Ishikawa (cell line): ENCODE results near the gene PRIMPOL.

Experiments
- CEBPB ChIP-seq: IDR thresholded peaks from 2 replicates; pipeline ENCODE4 v1.6.1; 2012
- EP300 ChIP-seq: IDR thresholded peaks from 2 replicates; pipeline ENCODE4 v1.6.1; 2012; ENCODE audit warnings: borderline replicate concordance
- RAD21 ChIP-seq: IDR thresholded peaks from 2 replicates; pipeline ENCODE4 v1.6.1; 2012; ENCODE audit warnings: low read depth
- USF1 ChIP-seq: IDR thresholded peaks from 2 replicates; pipeline ENCODE4 v1.6.1; 2012
- TF ChIP-seq, protein P1 (sequence below): IDR thresholded peaks from 2 replicates; pipeline ENCODE4 v1.6.1; 2012; ENCODE audit warnings: low read depth, mild to moderate bottlenecking

- TF ChIP-seq CEBPB (no peak), EP300 (no peak), USF1 (no peak), RAD21 (no peak)
- TF ChIP-seq, protein P1, sequence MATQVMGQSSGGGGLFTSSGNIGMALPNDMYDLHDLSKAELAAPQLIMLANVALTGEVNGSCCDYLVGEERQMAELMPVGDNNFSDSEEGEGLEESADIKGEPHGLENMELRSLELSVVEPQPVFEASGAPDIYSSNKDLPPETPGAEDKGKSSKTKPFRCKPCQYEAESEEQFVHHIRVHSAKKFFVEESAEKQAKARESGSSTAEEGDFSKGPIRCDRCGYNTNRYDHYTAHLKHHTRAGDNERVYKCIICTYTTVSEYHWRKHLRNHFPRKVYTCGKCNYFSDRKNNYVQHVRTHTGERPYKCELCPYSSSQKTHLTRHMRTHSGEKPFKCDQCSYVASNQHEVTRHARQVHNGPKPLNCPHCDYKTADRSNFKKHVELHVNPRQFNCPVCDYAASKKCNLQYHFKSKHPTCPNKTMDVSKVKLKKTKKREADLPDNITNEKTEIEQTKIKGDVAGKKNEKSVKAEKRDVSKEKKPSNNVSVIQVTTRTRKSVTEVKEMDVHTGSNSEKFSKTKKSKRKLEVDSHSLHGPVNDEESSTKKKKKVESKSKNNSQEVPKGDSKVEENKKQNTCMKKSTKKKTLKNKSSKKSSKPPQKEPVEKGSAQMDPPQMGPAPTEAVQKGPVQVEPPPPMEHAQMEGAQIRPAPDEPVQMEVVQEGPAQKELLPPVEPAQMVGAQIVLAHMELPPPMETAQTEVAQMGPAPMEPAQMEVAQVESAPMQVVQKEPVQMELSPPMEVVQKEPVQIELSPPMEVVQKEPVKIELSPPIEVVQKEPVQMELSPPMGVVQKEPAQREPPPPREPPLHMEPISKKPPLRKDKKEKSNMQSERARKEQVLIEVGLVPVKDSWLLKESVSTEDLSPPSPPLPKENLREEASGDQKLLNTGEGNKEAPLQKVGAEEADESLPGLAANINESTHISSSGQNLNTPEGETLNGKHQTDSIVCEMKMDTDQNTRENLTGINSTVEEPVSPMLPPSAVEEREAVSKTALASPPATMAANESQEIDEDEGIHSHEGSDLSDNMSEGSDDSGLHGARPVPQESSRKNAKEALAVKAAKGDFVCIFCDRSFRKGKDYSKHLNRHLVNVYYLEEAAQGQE: no peak
These were observed 8.1 kb upstream of the PRIMPOL start for GRCh38 chr4:184641451-184641850.
